CD14-positive monocyte (primary cell): ENCODE measurements around the gene TOP2A. TPM values are rescaled to one million over a fixed set of nuclear protein-coding genes. Genes with fewer than 3 reads are reported as not detected.

Experiments used
- DNase-seq, 3 donors: peaks; one replicate each; pipeline ENCODE4 v3.0.0-alpha.2; 2011 to 2022
- H2AFZ ChIP-seq: 2 replicates; pipeline ENCODE4 v1.6.0; 2012; ENCODE audit warnings: mild to moderate bottlenecking, low read depth, low read length, inconsistent platforms; ENCODE audit not compliant: insufficient read depth, poor library complexity, severe bottlenecking
- H3K27ac ChIP-seq, 2 donors: 1 replicate in 1 of 2; 2 replicates in 1 of 2; pipeline ENCODE4 v1.5.1; 2012 to 2013; ENCODE audit warnings: low read length in 2 of 2, control low read depth in 1 of 2, inconsistent platforms in 1 of 2, low read depth in 1 of 2, mild to moderate bottlenecking in 1 of 2
- H3K27me3 ChIP-seq, 2 donors: one replicate each; pipeline versions ENCODE4 v1.6.0 to v1.6.1; 2011 to 2013; ENCODE audit warnings: low read length in 2 of 2; ENCODE audit not compliant: control insufficient read depth in 2 of 2, insufficient read depth in 2 of 2
- H3K36me3 ChIP-seq, 2 donors: replicated peaks in 1 of 2; 1 replicate in 1 of 2; 2 replicates in 1 of 2; pipeline versions ENCODE4 v1.5.1 to v1.6.1; 2012 to 2013; ENCODE audit warnings: low read length in 2 of 2, control low read depth in 1 of 2, inconsistent platforms in 1 of 2, mild to moderate bottlenecking in 1 of 2; ENCODE audit not compliant: insufficient read depth in 2 of 2, control insufficient read depth in 1 of 2
- H3K4me1 ChIP-seq, 2 donors: 1 replicate in 1 of 2; 2 replicates in 1 of 2; pipeline versions ENCODE4 v1.5.1 to v1.6.1; 2012 to 2013; ENCODE audit warnings: low read length in 2 of 2, control low read depth in 1 of 2, inconsistent platforms in 1 of 2, mild to moderate bottlenecking in 1 of 2, moderate library complexity in 1 of 2; ENCODE audit not compliant: insufficient read depth in 2 of 2, control insufficient read depth in 1 of 2
- H3K4me2 ChIP-seq: replicated peaks from 2 replicates; pipeline ENCODE3; 2012; ENCODE audit warnings: low read length, moderate library complexity, mild to moderate bottlenecking; ENCODE audit not compliant: poor library complexity, severe bottlenecking; ENCODE audit errors: extremely low read depth
- H3K4me3 ChIP-seq, 3 experiments: fragments of 200-600 bp in 1 of 3; sonication (generic) in 1 of 3; replicated peaks in 1 of 3; 1 replicate in 2 of 3; 2 replicates in 1 of 3; pipeline ENCODE4 v1.5.1; 2011 to 2013; ENCODE audit warnings: low read length in 3 of 3, mild to moderate bottlenecking in 3 of 3, control low read depth in 2 of 3, low read depth in 2 of 3, inconsistent platforms in 1 of 3, moderate library complexity in 1 of 3
- H3K79me2 ChIP-seq: 2 replicates; pipeline ENCODE4 v1.6.0; 2012; ENCODE audit warnings: mild to moderate bottlenecking, control low read depth, inconsistent platforms, low read length, moderate library complexity; ENCODE audit not compliant: insufficient read depth
- H3K9ac ChIP-seq: 2 replicates; pipeline ENCODE4 v1.6.0; 2017; ENCODE audit warnings: low read length, mild to moderate bottlenecking; ENCODE audit not compliant: insufficient read depth, poor library complexity, severe bottlenecking
- H3K9me3 ChIP-seq, 2 donors: replicated peaks in 1 of 2; 1 replicate in 1 of 2; 2 replicates in 1 of 2; pipeline versions ENCODE4 v1.5.1 to v1.6.1; 2012 to 2013; ENCODE audit warnings: low read length in 2 of 2, control low read depth in 1 of 2; ENCODE audit not compliant: control insufficient read depth in 1 of 2, insufficient read depth in 1 of 2
- H4K20me1 ChIP-seq: 2 replicates; pipeline ENCODE4 v1.6.0; 2012; ENCODE audit warnings: mild to moderate bottlenecking, low read length, control low read depth, moderate library complexity; ENCODE audit not compliant: insufficient read depth
- H3K27ac Mint-ChIP-seq, 7 donors: one replicate each; pipeline ENCODE4 v1.8.0; 2020; ENCODE audit warnings: mild to moderate bottlenecking in 7 of 7, mixed read lengths in 7 of 7, moderate library complexity in 6 of 7, inconsistent platforms in 2 of 7
- H3K27me3 Mint-ChIP-seq, 3 donors: one replicate each; pipeline ENCODE4 v1.8.0; 2021 to 2022; ENCODE audit warnings: low read depth in 3 of 3, mild to moderate bottlenecking in 3 of 3, mixed read lengths in 3 of 3, moderate library complexity in 3 of 3, inconsistent platforms in 1 of 3
- H3K36me3 Mint-ChIP-seq, 2 donors: one replicate each; pipeline ENCODE4 v1.8.0; 2020; ENCODE audit warnings: mixed read lengths in 2 of 2, inconsistent platforms in 1 of 2, mild to moderate bottlenecking in 1 of 2
- H3K4me1 Mint-ChIP-seq: one replicate; pipeline ENCODE4 v1.8.0; 2020; ENCODE audit warnings: mild to moderate bottlenecking, mixed read lengths
- H3K4me3 Mint-ChIP-seq, 2 donors: one replicate each; pipeline ENCODE4 v1.8.0; 2020; ENCODE audit warnings: mild to moderate bottlenecking in 2 of 2, mixed read lengths in 2 of 2, moderate library complexity in 1 of 2
- H3K9me3 Mint-ChIP-seq, 7 donors: one replicate each; pipeline ENCODE4 v1.8.0; 2020 to 2022; ENCODE audit warnings: mixed read lengths in 7 of 7, mild to moderate bottlenecking in 6 of 7, moderate library complexity in 6 of 7, inconsistent platforms in 2 of 7
- CTCF ChIP-seq: fragments of 200-600 bp; IDR thresholded peaks from one replicate; pipeline ENCODE4 v1.8.0; 2022; ENCODE audit warnings: antibody characterized with exemption, mild to moderate bottlenecking
- WGBS: methylation state at CpG from one replicate; pipeline ENCODE4 v1.1.5; 2013; ENCODE audit warnings: missing lambda C conversion rate; ENCODE audit not compliant: insufficient coverage; 5-methylcytosine and 5-hydroxymethylcytosine counted together
- intact Hi-C, 2 donors: fragments of 100-400 bp; cut with micrococcal nuclease; formaldehyde crosslinking; loops; one replicate each; pipeline versions ENCODE4 v1.15.0 to v1.15.1; 2023
- polyA plus RNA-seq, 3 donors: library from polyadenylated mRNA; depleted of rRNA in 1 of 3; unstranded in 2 of 3; stranded (reverse) in 1 of 3; fragments of 300-500 nt in 2 of 3; fragments of >200 nt in 1 of 3; fragmentation: Illumina TruSeq in 2 of 3; gene quantifications; 1 replicate in 2 of 3; 2 replicates in 1 of 3; pipeline ENCODE4 v1.2.3, GENCODE V29; 2012 to 2021

TOP2A gene
- polyA plus RNA-seq, 3 donors = 0.01 to 0.94 (median 0.28) TPM

GRCh38 chr17:40363111-40363827 is 54.4 kb downstream of the TOP2A start:
- H2AFZ ChIP-seq = peak overlapping the region; percentile 77

More at GRCh38 chr17:40363111-40363827, 54.4 kb downstream of the TOP2A start:
- Histone ChIP-seq H3K9ac (peak overlapping the region; percentile 32), H4K20me1 (no peaks in the 10 kb centered on the region), H3K4me3 (peak overlapping the region; percentile 36 to 74 (median 42)), H3K79me2 (no peaks in the 10 kb centered on the region), H3K4me2 (peak overlapping the region; percentile 89), H3K27me3 (peaks cover 0 to 35% of the 10 kb centered on the region in 2 donors), H3K4me1 (peaks cover 15 to 30% of the 10 kb centered on the region in 2 donors), H3K27ac (no peak overlapping the region), H3K9me3 (no peaks in the 10 kb centered on the region), H3K36me3 (no peaks in the 10 kb centered on the region)
- no peak for TF ChIP-seq CTCF
- DNase-seq = peak in 1 of 3 donors; percentile 17
- intact Hi-C loops = loop anchor here in 1 of 2 donors (5.0 kb wide), 2 partner anchors 39 to 169 kb away; no protein-coding TSS in a partner anchor
- Mint-ChIP-seq H3K27ac (no peak overlapping the region), H3K27me3 (peaks cover 37 to 45% (median 44%) of the 10 kb centered on the region in 3 donors), H3K9me3 (peaks cover 0 to 2% (median 0%) of the 10 kb centered on the region in 7 donors), H3K4me1 (peaks cover 18% of the 10 kb centered on the region), H3K36me3 (no peaks in the 10 kb centered on the region), H3K4me3 (peak overlapping the region; percentile 78 to 92)
- 5% methylated on average over 84 of the region's 91 CpGs for WGBS
